B cell (primary cell): ENCODE data around the gene LNPK.

Experiments used
- EZH2 ChIP-seq: IDR thresholded peaks from 2 replicates; pipeline ENCODE4 v1.6.1; 2012; ENCODE audit warnings: borderline replicate concordance, low read depth, mild to moderate bottlenecking, moderate library complexity, low read length; ENCODE audit not compliant: insufficient read depth, poor library complexity, severe bottlenecking
- TF ChIP-seq, protein P1 (sequence below): fragments of 200-600 bp; IDR thresholded peaks from one replicate; pipeline ENCODE4 v1.8.0; 2022; ENCODE audit warnings: antibody characterized with exemption, mild to moderate bottlenecking

GRCh38 chr2:175937216-175937615 is 64.9 kb downstream of the LNPK start:
- TF ChIP-seq, protein P1, sequence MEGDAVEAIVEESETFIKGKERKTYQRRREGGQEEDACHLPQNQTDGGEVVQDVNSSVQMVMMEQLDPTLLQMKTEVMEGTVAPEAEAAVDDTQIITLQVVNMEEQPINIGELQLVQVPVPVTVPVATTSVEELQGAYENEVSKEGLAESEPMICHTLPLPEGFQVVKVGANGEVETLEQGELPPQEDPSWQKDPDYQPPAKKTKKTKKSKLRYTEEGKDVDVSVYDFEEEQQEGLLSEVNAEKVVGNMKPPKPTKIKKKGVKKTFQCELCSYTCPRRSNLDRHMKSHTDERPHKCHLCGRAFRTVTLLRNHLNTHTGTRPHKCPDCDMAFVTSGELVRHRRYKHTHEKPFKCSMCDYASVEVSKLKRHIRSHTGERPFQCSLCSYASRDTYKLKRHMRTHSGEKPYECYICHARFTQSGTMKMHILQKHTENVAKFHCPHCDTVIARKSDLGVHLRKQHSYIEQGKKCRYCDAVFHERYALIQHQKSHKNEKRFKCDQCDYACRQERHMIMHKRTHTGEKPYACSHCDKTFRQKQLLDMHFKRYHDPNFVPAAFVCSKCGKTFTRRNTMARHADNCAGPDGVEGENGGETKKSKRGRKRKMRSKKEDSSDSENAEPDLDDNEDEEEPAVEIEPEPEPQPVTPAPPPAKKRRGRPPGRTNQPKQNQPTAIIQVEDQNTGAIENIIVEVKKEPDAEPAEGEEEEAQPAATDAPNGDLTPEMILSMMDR: no peak
- no peak for TF ChIP-seq EZH2
